ENCODE results near the gene ITGB3.
A peak's percentile ranks its signal among the peaks of the same experiment; 100 is the strongest.
"Not testable (repeated sequence)": the region's sequence is repeated elsewhere in the genome, so short reads cannot be mapped to it uniquely, and the experiment has no call there.

ITGB3 gene

DNA sequence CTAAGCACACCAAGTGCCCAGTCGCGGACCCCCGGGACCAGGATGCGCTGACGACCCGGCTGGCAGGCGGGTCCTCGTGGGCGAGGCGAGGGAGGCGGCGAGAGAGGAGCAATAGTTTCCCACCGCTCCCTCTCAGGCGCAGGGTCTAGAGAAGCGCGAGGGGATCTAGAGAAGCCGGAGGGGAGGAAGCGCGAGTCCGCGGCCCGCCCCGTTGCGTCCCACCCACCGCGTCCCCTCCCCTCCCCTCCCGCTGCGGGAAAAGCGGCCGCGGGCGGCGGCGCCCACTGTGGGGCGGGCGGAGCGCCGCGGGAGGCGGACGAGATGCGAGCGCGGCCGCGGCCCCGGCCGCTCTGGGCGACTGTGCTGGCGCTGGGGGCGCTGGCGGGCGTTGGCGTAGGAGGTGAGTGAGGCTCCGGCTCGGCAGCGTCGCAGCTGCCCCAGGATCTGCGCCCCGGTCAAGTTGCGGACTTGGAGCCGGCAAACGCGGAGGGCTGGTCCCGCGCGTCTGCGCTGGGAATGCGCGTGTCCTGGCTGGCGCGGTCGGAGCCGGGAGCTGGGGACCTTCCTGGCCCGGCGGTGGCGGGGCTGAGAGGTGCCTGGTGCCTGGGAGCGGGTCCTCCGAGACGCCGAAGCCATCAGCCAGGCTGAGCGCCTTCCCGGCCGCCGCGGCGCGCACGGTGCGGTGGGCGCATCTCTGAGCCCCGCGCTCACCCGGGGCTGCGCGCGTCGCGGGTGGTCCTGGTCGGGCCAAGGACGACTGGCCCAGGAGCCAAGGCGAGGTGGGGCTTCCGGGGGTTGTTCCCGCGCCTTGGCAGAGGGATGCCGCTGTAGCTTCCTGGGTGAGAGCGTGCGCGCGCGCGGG, at the start of gene ITGB3:
Gene ITGB3 (plus strand): TSS at position 287 of the 862 bp plus-strand sequence. CDS start 35 bp downstream, at position 322.
- peak; percentile 40 to 91 for DNase-seq

DNA sequence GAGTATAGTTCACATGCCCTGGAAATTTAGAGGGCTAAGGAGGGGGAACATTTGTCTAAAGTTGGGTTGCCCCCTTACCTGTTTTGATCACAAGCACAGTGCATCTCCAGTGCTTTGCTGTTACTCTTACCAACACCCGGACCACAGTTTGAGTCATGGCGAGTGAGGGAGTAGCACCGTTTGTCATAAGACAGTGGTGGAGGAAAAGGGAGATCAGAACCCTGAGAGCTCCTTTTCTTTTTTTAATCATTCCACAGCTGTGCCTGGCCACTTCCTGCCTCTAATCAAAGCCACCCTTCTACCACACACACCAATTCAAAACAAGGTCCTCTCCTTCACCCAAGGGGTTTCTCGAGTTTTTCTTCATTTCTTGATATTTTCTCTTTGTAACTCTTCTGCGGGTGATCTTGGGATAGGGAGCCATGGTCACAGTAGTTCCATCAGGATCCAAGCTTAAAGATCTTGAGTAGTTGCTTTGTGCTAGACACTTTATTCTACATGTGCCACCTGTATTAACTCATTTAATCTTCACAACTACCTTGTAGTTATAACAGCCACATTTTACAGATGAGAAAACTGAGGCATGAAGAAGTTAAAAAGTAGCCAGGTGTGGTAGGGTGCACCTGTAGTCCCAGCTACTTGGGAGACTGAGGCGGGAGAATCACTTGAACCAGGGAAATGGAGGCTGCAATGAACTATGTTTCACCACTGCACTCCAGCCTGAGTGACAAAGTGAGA, 49.5 kb upstream of the ITGB3 start:
- no peak for DNase-seq

DNA sequence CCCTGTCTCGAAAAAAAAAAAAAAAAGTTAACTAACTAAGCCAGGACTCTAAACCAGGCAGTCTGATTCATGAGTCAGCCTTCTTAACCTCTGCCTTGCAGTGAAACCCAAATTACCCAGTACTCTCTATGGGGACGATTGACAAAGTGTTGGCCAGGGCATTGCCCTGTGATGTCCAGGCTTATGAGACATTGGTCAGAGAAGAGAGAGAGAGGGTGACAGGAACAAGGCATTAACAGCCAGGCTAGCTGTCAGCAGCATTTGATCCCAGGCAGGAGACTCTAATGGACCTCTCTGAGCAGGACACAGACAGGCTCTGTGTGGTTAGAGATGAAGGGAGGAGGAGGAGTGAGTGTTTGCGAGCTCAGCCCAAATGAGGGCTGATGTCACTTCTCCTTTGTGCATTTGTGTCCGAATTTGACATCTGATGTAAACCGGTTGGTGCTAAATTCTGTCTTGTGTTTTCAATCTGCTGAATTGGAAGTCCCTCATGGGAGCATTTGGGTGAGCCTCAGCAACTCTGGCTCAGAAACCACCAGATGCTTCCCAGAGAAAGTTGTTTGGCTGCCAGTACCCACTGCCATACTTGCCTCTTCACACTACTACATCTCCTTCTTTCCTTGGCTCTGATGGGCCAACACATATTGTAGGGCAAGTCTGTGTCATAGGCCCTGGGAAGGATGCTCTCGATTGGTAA, 48.8 kb upstream of the ITGB3 start:
- no peak for DNase-seq

DNA sequence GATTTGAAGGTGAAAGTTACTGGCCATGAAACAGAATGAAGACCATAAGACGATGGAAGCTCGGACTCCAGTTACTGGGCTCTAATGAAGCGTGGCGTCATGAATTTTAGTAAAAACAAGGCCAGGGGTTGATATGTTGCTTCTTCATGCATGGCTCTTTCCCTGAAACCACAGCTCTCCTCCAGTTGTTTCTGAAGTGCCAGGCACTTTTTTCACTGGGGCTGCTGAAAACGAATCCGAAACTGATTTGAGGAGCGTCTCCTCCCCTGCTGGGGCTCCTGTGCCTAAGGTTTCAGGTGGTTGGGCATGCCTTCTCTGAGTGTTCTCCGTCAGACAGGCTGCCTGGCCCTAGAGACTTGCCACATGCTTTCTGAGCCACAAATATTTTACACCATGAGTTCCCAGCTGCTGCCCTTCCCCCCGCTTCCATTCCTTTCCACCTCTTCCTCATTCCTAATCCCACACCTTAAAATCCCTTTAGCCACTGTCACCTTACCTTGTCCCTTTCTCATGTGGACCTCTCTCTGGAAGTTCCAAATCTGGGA, 48.1 kb upstream of the ITGB3 start:
- peak in 1 of 2 experiments; percentile 10 for DNase-seq

DNA sequence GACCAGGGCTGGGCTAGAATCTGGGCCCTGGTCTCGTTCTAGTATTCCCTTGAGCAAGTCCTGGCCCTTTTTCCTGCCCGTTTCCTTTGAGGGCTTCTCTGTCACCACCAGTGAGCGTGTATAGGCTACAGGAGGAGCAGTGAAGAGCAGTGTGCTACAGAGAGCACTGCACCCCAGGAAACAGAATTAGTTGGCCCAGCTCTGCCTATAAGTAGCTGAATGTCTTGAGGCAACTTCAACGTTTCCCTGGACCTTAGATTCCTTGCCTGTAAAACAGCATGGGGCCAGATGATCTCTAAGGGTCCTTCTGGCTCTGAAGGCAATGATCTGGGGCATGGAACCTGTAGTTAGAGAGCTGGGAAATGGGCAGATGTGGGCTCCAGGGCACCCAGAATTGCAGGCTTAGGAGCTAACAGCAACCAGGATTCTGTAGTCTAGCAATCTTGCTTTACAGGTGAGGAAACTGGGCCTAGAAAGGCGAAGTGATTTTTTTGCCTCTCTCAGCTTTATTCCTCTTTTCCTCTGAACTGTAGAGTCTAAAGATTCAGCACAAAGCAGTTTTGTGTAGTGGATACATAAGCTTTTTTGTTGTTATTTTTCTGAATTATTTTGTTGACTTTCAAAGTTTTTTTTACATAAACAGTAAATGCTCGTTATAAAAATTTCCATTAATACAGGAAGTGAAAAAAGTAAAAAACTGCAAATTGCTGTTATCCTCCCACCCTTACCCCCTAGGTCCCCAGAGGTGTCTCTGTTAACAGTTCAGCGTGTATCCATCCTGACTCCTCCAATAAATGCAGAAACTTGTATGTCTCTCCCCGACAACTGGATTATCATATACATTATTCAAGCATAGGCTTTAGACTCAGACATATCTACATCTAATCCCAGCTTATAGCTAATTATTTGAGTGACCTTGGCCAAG, 46.2 kb upstream of the ITGB3 start:
- DNase-seq: no peak

DNA sequence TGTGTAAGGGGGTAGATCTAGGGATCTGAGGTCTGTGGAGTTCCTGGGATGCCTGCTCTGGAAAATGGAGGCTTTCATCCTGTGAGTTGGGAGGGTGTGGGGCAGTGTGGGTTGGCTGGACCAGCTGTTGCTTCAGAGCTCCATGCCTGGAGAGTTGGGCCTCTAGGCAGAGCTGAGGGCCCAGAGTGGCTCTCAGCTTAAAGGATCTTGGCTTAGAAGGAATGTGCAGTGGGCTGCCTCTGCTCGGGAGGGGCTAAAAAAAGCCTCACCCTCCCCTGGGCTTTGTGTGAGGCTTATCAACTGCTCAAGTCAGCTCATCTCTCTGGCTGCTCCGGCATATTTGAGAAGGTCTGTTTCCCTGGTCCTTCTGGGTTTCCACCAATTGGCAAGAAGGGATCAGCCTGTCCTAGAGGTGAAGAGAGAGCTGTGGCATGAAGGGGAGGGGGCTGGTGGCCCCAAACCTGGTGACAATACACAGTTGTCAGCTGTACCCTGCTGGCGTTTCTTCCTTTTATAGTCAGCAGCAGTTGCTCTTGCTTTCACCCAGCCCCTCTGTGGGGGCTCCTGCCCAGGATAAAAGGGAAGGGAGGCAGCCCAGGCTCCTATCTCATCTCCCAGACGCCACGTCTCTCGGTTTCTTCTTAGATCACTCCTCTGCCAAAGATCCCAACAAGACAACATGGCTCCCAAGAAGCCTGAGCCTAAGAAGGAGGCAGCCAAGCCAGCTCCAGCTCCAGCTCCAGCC, 44.7 kb upstream of the ITGB3 start, which contains the start of gene MYL4:
Gene MYL4 (plus strand): TSS at position 605 of the 745 bp plus-strand sequence. CDS start 75 bp downstream, at position 680.
- no peak for DNase-seq

DNA sequence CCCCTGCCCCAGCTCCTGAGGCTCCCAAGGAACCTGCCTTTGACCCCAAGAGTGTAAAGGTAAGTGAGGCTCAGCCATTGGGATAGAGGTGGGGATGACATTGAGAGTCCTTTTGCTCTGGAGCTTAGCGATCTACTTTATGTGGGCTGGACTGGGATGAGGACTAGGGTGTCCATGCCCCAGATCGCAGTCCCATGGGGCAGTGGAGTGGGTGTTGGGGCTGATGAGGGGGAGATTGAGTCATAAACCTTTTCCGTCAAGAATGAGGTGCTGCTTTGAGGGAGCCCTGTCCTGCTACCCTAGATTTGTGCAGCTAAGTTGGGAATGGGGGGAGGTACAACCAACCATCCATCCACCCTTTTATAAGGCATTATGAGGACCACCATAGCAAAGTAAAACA, 44.1 kb upstream of the ITGB3 start:
- no peak for DNase-seq

DNA sequence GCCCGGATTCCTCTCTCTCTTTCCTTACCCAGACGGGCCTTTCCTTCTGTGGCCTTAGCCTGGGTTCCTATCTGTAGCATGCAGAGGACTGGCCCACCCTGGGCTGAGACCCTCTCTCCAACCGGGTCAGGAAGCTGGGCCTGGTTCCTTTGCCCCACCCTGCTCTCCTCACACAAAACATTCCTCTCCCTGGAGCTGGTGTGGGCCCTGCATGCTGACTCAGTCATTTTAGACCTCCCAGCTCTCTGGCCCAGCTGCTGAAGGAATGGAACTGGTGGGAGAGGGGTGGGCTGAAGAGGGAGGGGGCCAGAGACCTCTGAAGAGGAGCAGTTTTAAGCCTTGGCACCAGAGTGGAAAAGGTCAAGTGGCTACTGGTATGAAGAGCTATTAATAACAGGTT, 43.5 kb upstream of the ITGB3 start:
- DNase-seq: no peak

DNA sequence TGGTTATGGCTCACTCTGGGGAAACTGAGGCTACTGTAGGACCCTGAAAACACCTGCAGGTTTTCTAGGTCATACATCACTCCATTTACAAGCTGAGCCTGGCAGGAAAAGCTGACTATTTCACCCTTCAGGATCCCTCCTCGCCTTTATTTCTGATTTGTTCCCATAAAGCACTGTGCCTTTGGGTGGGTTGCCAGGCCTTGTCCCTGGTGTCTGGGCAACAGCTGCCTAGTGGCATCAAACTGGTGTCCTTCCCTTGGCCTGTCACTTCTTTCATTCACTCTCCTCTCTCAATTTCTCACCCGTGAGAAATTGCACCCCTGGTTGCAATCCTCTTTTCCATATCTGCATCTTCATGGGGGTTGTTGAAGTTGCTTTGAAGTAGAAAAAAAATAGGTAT, 42.8 kb upstream of the ITGB3 start:
- no peak for DNase-seq

DNA sequence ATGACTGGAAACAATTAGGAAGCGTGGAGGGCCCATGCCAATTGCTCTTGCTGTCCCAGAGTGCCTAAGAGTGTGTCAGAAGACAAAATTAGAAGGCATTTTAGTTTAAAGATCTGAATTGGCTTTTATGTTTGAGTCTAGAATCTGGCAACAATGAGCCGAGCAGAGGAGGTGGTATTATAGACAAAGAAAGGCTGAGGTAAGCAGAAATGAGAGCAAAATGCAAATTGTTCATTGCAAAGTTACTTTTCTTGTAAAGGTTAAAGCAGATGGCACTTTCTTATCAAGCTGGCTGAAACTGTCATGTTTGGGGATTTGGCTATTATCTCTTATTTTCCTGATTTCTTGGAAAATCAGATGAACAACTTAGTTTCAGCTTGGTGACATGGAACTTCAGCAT, 41.2 kb upstream of the ITGB3 start:
- DNase-seq: no peak

DNA sequence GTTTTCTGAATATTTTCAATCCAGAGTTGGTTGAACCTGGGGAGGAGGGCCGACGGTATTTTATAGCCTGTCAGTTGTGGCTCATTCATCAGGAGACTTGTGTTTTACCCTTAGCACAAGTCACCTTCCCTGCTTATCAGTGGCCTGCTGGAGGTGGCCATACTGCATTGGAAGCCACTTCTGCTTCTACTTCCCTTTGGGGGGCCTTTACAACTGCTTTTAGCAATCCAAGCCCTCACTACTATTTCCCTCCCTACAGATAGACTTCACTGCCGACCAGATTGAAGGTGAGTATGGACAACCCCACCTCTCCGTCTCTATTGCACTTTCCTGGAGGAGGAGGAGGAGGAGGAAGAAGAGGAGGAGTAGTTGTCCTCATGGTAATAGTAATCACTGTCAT, 40.1 kb upstream of the ITGB3 start:
- no peak for DNase-seq

DNA sequence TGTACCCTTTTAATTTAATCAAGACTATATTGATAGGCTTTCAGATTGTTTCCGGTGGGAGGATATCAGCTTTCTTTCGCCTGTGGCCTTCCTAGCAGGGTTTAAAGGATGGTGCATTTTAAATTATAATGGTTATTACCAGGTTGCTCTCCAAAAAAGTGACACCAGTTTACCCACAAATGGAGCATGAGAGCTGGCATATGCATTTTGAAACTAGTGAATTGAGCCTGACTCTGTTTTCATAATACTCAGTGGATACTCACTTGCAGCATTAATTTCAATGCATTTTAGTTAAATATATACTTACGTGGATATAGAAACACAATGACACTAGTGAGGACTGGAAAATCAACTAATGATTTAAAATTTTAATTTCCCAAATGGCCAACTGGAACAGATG, 38.7 kb upstream of the ITGB3 start:
- no peak for DNase-seq

DNA sequence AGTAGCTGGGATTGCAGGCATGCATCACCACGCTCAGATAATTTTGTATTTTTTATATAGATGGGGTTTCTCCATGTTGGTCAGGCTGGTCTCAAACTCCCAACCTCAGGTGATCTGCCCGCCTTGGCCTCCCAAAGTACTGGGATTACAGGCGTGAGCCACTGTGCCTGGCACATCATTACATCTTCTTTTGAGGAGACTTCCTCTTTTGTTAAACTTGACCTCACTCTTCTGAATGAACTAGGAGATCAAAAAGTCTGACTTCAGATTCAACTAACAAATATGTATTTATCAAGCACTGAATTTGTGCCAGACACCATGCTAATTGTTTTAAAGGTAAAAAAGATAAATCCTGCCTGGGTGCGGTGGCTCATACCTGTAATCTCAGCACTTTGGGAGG, 36.8 kb upstream of the ITGB3 start:
- not testable (repeated sequence) for DNase-seq

DNA sequence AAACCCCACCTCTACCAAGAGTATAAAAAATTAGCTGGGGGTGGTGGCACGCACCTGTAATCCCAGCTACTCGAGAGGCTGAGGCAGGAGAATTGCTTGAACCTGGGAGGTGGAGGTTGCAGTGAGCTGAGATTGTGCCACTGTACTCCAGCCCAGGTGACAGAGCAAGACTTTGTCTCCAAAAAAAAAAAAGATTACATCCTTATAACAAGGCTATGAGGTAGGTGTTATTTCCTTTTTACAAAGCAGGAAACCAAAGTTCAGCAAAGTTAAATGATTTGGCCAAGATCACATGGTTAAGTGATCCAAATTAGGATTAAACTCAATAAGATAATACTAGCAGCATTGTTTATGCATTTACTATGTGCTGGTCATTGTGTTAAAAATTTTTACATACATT, 36.3 kb upstream of the ITGB3 start:
- DNase-seq: not testable (repeated sequence)

DNA sequence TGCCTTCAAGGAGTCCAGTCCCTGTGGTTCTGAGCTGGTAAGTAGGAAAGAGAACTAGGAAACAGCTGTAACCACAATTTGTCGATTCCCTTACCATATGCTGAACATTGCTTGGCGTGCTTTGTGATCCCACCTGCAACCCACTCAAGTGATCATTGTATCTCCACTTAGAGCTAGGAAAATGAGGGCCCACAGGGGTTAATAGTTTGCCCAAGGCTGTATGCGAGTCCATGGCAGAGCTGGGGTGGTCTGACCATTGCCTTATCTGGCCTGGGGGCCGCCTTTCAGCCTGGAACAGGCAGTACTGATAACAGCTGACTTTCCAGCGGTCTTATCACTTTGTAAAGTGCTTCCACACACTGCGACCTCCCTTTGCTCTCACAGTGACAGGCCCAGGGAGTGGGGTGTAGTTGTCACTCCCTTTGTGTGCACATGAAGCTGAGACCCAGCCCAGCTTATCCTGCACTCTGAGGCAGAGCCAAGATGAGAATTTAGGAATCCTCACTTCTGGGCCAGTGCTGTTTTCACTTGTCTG, 34.7 kb upstream of the ITGB3 start:
- no peak for DNase-seq

DNA sequence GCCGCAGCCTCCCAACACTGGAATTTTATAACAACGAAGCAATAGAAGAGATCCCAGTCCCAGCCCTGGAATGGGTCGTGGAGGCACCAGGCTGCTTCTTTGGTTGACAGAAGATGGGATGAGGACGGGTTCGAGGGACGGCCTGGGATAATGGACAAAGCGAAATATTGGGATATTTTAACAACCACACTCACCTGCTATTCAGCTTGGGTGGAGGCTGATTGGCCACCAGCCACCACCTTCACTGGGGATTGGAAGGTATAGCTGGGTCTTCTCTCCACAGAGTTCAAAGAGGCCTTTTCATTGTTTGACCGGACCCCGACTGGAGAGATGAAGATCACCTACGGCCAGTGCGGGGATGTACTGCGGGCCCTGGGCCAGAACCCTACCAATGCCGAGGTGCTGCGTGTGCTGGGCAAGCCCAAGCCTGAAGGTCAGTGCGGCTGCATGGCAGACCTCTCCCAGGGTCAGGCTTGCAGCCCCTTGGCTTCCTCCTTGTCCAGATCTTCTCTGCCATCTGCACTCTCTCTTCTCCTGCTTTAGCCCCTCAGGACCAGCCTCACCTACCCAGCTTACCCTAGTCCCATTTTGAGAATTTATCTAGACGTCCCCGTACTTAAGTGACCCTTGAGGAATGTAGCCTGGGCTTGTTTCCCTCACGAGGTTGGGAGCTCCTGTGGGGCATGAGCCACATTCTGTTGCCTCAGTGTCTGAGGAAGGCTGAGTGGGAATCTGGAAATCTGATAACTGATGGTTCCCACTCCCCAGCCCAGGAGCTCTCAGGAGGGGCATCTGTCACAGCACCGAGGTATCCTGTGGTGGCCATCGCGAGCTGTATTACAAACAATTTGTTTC, 33.8 kb upstream of the ITGB3 start:
- no peak for DNase-seq

DNA sequence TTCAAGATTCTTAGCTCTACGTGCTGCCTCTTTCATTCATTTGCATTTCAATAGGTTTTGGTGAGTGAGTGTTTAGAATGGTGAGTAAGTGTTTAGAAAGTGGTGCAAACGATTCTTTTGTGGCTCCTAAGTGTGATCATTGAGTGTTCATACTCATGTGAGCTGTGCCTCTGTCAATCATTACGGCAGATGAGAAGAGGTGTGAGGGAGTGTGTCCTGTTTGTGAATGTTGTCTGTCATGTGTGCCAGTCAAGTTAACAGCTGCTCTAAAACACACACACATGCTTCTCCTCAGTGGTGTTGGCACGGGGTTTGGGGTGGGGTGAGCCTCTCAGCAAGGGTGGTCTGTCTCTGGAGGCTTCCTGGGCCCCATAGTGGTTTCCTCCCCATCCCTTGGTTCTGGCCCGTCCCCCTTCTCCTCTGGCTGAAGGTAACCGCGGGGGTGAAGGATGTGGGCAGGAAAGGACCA, 33.1 kb upstream of the ITGB3 start:
- DNase-seq: no peak

DNA sequence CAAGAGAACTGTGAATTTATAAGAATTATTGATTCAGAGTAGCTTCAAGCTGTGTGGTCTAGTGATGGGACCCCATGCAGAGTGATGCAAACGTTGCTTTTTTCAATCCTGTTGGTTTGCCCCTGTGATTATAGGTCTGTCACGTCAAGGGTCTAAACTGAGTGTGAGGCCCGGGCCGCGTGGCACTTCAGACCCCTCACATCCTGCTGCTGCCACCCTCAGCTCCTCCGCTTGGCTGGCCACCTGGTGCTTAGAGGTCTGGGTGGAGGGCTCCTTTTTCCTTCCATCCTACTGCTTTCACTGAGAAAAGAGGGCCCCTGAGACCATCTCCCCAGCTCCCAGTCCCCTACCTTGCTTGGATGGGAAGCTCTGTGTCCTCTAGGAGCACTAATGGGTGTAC, 32.5 kb upstream of the ITGB3 start:
- no peak for DNase-seq

DNA sequence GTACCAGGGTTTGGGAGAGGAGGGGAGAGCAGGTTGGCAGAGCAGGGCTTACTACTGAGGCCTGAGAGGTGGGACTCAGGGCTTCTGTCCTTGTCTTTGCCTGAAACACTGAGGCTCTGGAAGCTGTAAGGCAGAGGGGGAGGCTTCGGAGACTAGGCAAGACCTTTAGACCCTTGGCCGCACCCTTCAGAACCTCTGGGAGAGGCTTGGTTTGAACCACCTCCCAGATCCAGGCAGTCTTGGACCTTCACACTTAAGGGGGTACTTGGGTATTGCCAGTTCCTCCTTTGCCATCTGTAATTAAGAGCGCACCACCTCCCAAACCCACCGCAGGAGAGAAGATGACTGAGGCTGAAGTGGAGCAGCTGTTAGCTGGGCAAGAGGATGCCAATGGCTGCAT, 31.6 kb upstream of the ITGB3 start:
- no peak for DNase-seq

DNA sequence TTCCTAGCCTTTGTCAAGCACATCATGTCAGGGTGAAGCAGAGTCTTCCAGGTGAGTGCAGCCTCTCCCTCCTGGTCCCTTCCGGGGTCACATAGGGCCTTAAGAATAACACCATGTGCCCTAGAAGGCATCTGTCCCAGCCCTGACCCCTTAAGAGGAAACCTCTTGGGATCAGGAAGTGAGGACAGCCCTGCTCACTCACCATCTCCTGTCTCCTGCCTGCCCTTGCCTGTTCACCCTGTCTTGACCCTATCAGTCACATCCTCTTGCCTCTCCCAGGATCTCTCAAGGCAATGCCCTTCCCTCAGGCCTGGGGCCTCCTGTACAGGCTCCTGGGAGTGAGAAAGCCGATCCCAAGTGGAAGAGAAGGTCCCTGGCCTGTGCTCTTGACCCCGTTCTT, 30.6 kb upstream of the ITGB3 start:
- no peak for DNase-seq
